CD4-positive, alpha-beta T cell (primary cell): ENCODE data around the gene GPR155. TPM values are rescaled to one million over a fixed set of nuclear protein-coding genes. Genes with fewer than 3 reads are reported as not detected.

Experiments
- ATAC-seq: fragments of 200-7000 bp; cut with Tn5 transposase; one replicate; pipeline ENCODE4 v1.10.0; 2022; ENCODE audit warnings: mild to moderate bottlenecking; ENCODE audit not compliant: poor library complexity
- CTCF ChIA-PET: fragments of 350-600 bp; sonication (Branson Sonifier 250); formaldehyde crosslinking; loops from one replicate; lab custom pipeline; 2021; ENCODE audit warnings: antibody characterized with exemption, inconsistent platforms; lab: Charles Lee
- POLR2A ChIA-PET: fragments of 350-600 bp; sonication (Branson Sonifier 250); formaldehyde crosslinking; loops from one replicate; lab custom pipeline; 2021; ENCODE audit warnings: antibody characterized with exemption, inconsistent platforms; lab: Charles Lee
- DNase-seq, 14 experiments: peaks; one replicate each; pipeline ENCODE4 v3.0.0-alpha.2; 2013 to 2020; ENCODE audit warnings: mixed read lengths in 2 of 14
- H3K27ac ChIP-seq, 2 donors: one replicate each; pipeline versions ENCODE4 v1.5.1 to v1.7.0; 2013; ENCODE audit warnings: low read length in 2 of 2, low read depth in 1 of 2, mild to moderate bottlenecking in 1 of 2
- H3K27me3 ChIP-seq, 2 experiments: 1 replicate in 1 of 2; 2 replicates in 1 of 2; pipeline versions ENCODE4 v1.6.1 to v1.7.0; 2013; ENCODE audit warnings: low read length in 2 of 2, control low read depth in 1 of 2, mild to moderate bottlenecking in 1 of 2, moderate library complexity in 1 of 2; ENCODE audit not compliant: insufficient read depth in 2 of 2, control insufficient read depth in 1 of 2
- H3K36me3 ChIP-seq: one replicate; pipeline ENCODE4 v1.6.1; 2013; ENCODE audit warnings: low read length, control low read depth; ENCODE audit not compliant: insufficient read depth
- H3K4me1 ChIP-seq: one replicate; pipeline ENCODE4 v1.6.1; 2013; ENCODE audit warnings: low read length, control low read depth; ENCODE audit not compliant: insufficient read depth
- H3K4me3 ChIP-seq: one replicate; pipeline ENCODE4 v1.5.1; 2013; ENCODE audit warnings: mild to moderate bottlenecking, low read length, moderate library complexity
- H3K9me3 ChIP-seq, 2 experiments: 1 replicate in 1 of 2; 2 replicates in 1 of 2; pipeline versions ENCODE4 v1.6.1 to v1.7.0; 2013; ENCODE audit warnings: low read length in 2 of 2, mild to moderate bottlenecking in 2 of 2, control low read depth in 1 of 2, moderate library complexity in 1 of 2; ENCODE audit not compliant: control insufficient read depth in 1 of 2, insufficient read depth in 1 of 2
- H3K27ac Mint-ChIP-seq: one replicate; pipeline ENCODE4 v1.8.0; 2020; ENCODE audit warnings: mixed read lengths
- H3K27me3 Mint-ChIP-seq: one replicate; pipeline ENCODE4 v1.8.0; 2021; ENCODE audit warnings: mixed read lengths
- H3K36me3 Mint-ChIP-seq: one replicate; pipeline ENCODE4 v1.8.0; 2021; ENCODE audit warnings: low read depth, mixed read lengths
- H3K4me1 Mint-ChIP-seq: one replicate; pipeline ENCODE4 v1.8.0; 2021; ENCODE audit warnings: low read depth, mixed read lengths
- H3K4me3 Mint-ChIP-seq: one replicate; pipeline ENCODE4 v1.8.0; 2020; ENCODE audit warnings: mild to moderate bottlenecking, mixed read lengths
- H3K9me3 Mint-ChIP-seq: one replicate; pipeline ENCODE4 v1.8.0; 2020; ENCODE audit warnings: mixed read lengths
- intact Hi-C, 2 experiments: fragments of 100-400 bp; cut with DNase I in 1 of 2; cut with micrococcal nuclease in 1 of 2; formaldehyde crosslinking; loops; one replicate each; pipeline versions ENCODE4 v1.15.1 to v1.9.0; 2023 to 2025; cut with DNase I, micrococcal nuclease
- total RNA-seq, 174 experiments: library from RNA in 2 of 174; stranded (reverse) in 2 of 174; gene quantifications; one replicate each; pipeline ENCODE4 v1.2.3 and lab custom pipeline; 2021 to 2026
- TF ChIP-seq, protein P1 (sequence below): fragments of 200-600 bp; IDR thresholded peaks from one replicate; pipeline ENCODE4 v1.8.0; 2022; ENCODE audit warnings: antibody characterized with exemption, mild to moderate bottlenecking

GPR155 gene
- total RNA-seq, 2 experiments from 2014 or later: 8.3 to 9.0 TPM

DNA sequence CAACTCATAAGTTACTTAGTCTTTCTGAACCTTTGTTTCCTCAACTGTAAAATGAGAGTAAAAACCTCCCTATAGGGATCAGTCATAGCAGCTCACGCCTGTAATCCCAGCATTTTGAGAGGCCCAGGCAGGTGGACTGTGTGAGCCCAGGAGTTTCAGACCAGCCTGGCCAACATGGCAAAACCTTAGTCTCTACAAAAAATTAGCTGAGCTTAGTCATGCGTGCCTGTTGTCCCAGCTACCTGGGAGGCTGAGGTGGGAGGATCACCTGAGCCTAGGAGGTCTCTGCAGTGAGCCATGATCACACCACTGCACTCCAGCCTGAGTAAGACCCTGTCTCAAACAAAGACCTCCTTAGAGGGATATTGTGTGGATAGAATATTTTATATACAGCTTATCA is 2.3 kb downstream of the GPR155 start:
- peaks cover 26% of the 10 kb centered on the region for H3K4me1 ChIP-seq
- CTCF ChIA-PET: interaction anchor here (1.0 to 3.6 kb wide), 2 partner anchors 11 to 22 kb away, joined by 3 to 17 read pairs; no protein-coding TSS in a partner anchor
- H3K36me3 Mint-ChIP-seq: peaks cover 37% of the 10 kb centered on the region
- peak overlapping the region; percentile 94 for H3K4me3 Mint-ChIP-seq
- ATAC-seq: no peak
- intact Hi-C loops: loop anchor here in 1 of 2 experiments (5.0 kb wide), 1 partner anchor 118 kb away; no protein-coding TSS in a partner anchor
- H3K27me3 ChIP-seq: no peaks in the 10 kb centered on the region
- no peaks in the 10 kb centered on the region for H3K9me3 ChIP-seq
- TF ChIP-seq, protein P1, sequence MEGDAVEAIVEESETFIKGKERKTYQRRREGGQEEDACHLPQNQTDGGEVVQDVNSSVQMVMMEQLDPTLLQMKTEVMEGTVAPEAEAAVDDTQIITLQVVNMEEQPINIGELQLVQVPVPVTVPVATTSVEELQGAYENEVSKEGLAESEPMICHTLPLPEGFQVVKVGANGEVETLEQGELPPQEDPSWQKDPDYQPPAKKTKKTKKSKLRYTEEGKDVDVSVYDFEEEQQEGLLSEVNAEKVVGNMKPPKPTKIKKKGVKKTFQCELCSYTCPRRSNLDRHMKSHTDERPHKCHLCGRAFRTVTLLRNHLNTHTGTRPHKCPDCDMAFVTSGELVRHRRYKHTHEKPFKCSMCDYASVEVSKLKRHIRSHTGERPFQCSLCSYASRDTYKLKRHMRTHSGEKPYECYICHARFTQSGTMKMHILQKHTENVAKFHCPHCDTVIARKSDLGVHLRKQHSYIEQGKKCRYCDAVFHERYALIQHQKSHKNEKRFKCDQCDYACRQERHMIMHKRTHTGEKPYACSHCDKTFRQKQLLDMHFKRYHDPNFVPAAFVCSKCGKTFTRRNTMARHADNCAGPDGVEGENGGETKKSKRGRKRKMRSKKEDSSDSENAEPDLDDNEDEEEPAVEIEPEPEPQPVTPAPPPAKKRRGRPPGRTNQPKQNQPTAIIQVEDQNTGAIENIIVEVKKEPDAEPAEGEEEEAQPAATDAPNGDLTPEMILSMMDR: no peak
- H3K27ac Mint-ChIP-seq: no peak overlapping the region
- peak overlapping the region; percentile 83 for H3K4me3 ChIP-seq
- H3K4me1 Mint-ChIP-seq: peaks cover 62% of the 10 kb centered on the region
- H3K36me3 ChIP-seq: peaks cover 17% of the 10 kb centered on the region
- DNase-seq: no peak
- no peak overlapping the region for H3K27ac ChIP-seq
- H3K27me3 Mint-ChIP-seq: no peaks in the 10 kb centered on the region
- POLR2A ChIA-PET: interaction anchor here (0.8 to 2.9 kb wide), 6 partner anchors 9 to 109 kb away, joined by 3 to 24 read pairs (median 3); no protein-coding TSS in a partner anchor
- no peaks in the 10 kb centered on the region for H3K9me3 Mint-ChIP-seq

DNA sequence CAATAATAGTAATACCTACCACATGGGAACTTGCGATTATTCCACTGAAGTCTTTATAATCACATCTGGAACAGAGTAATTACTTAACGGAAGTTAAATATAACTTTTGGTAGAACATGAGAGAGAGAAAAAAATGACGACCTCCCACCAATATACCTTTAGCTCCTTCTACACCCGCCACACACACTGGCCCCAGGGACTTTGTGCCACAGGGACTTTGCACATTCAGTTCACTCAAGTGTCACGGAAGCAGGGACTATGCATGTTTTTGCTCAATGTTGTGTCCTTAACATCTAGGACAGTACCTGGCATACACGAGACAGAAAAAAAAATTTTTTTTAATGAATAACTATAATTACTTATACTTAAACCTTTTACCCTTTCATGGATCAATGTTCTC is 4.0 kb downstream of the GPR155 start:
- no peak for ATAC-seq
- ChIA-PET CTCF (interaction anchor here (1.5 kb wide), 1 partner anchor 20 kb away, joined by 4 read pairs; no protein-coding TSS in a partner anchor), POLR2A (no interaction called here)
- TF ChIP-seq, protein P1: no peak
- DNase-seq: no peak
- Mint-ChIP-seq H3K27me3 (no peaks in the 10 kb centered on the region), H3K4me3 (peak overlapping the region; percentile 45), H3K4me1 (peaks cover 46% of the 10 kb centered on the region), H3K27ac (no peak overlapping the region), H3K36me3 (peaks cover 51% of the 10 kb centered on the region), H3K9me3 (no peaks in the 10 kb centered on the region)
- H3K36me3 ChIP-seq: peaks cover 30% of the 10 kb centered on the region
- H3K27me3 ChIP-seq: no peaks in the 10 kb centered on the region
- no peaks in the 10 kb centered on the region for H3K9me3 ChIP-seq
- intact Hi-C loops: loop anchor here in 1 of 2 experiments (5.0 kb wide), 1 partner anchor 119 kb away; no protein-coding TSS in a partner anchor
- peaks cover 14% of the 10 kb centered on the region for H3K4me1 ChIP-seq
- no peak overlapping the region for H3K4me3 ChIP-seq
- no peak overlapping the region for H3K27ac ChIP-seq

DNA sequence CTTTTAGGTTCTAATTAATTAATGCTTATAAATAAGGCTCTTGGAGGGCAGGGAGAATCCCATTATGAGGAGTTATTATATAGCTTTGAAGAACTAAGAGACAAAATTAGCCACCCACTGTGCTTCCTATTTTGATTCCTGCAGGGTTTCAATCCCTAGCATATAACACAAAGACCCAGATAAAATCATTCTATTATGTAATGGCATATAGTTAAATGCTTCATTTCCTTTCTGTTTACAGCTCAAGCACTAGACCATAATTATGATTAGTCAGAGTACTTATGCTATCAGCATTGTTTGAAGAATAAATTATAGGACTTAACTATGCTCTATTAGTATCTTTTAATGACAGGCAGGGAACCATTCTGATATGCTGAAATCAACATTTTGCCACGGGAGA is 9.1 kb downstream of the GPR155 start:
- ChIA-PET CTCF (interaction anchor here (1.2 to 1.3 kb wide), 2 partner anchors 8 to 16 kb away, joined by 3 read pairs; no protein-coding TSS in a partner anchor), POLR2A (no interaction called here)
- no peak overlapping the region for H3K27ac Mint-ChIP-seq
- H3K9me3 Mint-ChIP-seq: no peaks in the 10 kb centered on the region
- H3K27ac ChIP-seq: no peak overlapping the region
- TF ChIP-seq, protein P1: no peak
- H3K27me3 Mint-ChIP-seq: no peaks in the 10 kb centered on the region
- H3K27me3 ChIP-seq: no peaks in the 10 kb centered on the region
- no peak overlapping the region for H3K4me3 ChIP-seq
- no peak for DNase-seq
- no peaks in the 10 kb centered on the region for H3K4me1 ChIP-seq
- H3K36me3 Mint-ChIP-seq: peaks cover 45% of the 10 kb centered on the region
- peaks cover 30% of the 10 kb centered on the region for H3K36me3 ChIP-seq
- ATAC-seq: no peak
- peaks cover 13% of the 10 kb centered on the region for H3K4me1 Mint-ChIP-seq
- no peak overlapping the region for H3K4me3 Mint-ChIP-seq
- no peaks in the 10 kb centered on the region for H3K9me3 ChIP-seq
- intact Hi-C loops: no loop called here
